K562 (cell line): ENCODE data around the gene GOLGA5.

ENCODE experiments used
- ESRRA ChIP-seq: fragments of 450-650 bp; IDR thresholded peaks from 2 replicates; pipeline ENCODE4 v1.6.1; 2014; ENCODE audit warnings: low read depth, mild to moderate bottlenecking, moderate library complexity, borderline replicate concordance
- EZH2 ChIP-seq: IDR thresholded peaks from 2 replicates; pipeline ENCODE4 v1.6.1; 2012; ENCODE audit warnings: low read depth, mild to moderate bottlenecking, inconsistent platforms, low read length, borderline replicate concordance
- TF ChIP-seq, protein P1 (sequence below): sonication (generic); formaldehyde crosslinking; IDR thresholded peaks from 2 replicates; pipeline ENCODE4 v1.8.0; 2022; ENCODE audit warnings: missing genetic modification reagents, mild to moderate bottlenecking, borderline replicate concordance

DNA sequence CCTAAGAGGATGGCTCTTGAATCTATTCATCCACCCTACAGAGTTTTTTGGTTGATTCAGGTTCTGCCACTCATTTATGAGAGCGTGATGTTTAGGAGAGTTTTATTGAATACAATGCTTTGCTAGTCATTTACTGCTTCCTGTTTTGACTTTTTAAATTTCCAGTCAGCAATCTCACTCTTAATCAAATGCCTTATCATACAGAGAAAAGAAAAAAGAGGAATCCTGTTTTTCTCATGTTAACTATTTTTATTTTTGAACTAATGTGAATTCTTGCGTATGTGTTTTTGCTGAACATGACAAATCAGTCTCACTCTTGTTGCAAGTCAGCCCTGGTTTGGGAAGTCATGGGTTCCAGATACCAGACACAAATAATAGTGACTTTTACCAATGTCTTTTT is 23.6 kb upstream of the GOLGA5 start:
- TF ChIP-seq EZH2 (no peak), ESRRA (no peak)
- TF ChIP-seq, protein P1, sequence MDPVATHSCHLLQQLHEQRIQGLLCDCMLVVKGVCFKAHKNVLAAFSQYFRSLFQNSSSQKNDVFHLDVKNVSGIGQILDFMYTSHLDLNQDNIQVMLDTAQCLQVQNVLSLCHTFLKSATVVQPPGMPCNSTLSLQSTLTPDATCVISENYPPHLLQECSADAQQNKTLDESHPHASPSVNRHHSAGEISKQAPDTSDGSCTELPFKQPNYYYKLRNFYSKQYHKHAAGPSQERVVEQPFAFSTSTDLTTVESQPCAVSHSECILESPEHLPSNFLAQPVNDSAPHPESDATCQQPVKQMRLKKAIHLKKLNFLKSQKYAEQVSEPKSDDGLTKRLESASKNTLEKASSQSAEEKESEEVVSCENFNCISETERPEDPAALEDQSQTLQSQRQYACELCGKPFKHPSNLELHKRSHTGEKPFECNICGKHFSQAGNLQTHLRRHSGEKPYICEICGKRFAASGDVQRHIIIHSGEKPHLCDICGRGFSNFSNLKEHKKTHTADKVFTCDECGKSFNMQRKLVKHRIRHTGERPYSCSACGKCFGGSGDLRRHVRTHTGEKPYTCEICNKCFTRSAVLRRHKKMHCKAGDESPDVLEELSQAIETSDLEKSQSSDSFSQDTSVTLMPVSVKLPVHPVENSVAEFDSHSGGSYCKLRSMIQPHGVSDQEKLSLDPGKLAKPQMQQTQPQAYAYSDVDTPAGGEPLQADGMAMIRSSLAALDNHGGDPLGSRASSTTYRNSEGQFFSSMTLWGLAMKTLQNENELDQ (CRISPR knock-in tag), result no peak
